Liver (tissue), 9 donors: ENCODE measurements around the gene ACTL7B. TPM values are rescaled to one million over a fixed set of nuclear protein-coding genes. Genes with fewer than 3 reads are reported as not detected.

Experiments used
- DNase-seq: peaks from one replicate; pipeline ENCODE4 v3.0.0-alpha.2; 2017; ENCODE audit warnings: low spot score
- H3K27ac ChIP-seq, 2 donors: one replicate each; pipeline ENCODE4 v1.7.0; 2013; ENCODE audit warnings: inconsistent platforms in 2 of 2, low read length in 2 of 2, control low read depth in 1 of 2, low read depth in 1 of 2, mild to moderate bottlenecking in 1 of 2
- H3K27me3 ChIP-seq, 4 donors: one replicate each; pipeline versions ENCODE4 v1.6.1 to v1.7.0; 2013; ENCODE audit warnings: low read length in 3 of 4, inconsistent platforms in 1 of 4, mild to moderate bottlenecking in 1 of 4, moderate library complexity in 1 of 4; ENCODE audit not compliant: control insufficient read depth in 4 of 4, insufficient read depth in 4 of 4
- H3K36me3 ChIP-seq, 4 donors: one replicate each; pipeline versions ENCODE4 v1.6.1 to v1.7.0; 2013; ENCODE audit warnings: low read length in 3 of 4, mild to moderate bottlenecking in 3 of 4, low read depth in 1 of 4, moderate library complexity in 1 of 4; ENCODE audit not compliant: control insufficient read depth in 4 of 4, insufficient read depth in 3 of 4
- H3K4me1 ChIP-seq, 4 donors: one replicate each; pipeline versions ENCODE4 v1.6.1 to v1.7.0; 2013; ENCODE audit warnings: low read length in 3 of 4, mild to moderate bottlenecking in 3 of 4, moderate library complexity in 1 of 4; ENCODE audit not compliant: control insufficient read depth in 4 of 4, insufficient read depth in 4 of 4
- H3K4me3 ChIP-seq, 3 donors: one replicate each; pipeline versions ENCODE4 v1.6.1 to v1.7.0; 2013; ENCODE audit warnings: low read length in 3 of 3, control low read depth in 1 of 3, low read depth in 1 of 3, mild to moderate bottlenecking in 1 of 3
- H3K9ac ChIP-seq, 2 donors: one replicate each; pipeline ENCODE4 v1.7.0; 2013; ENCODE audit warnings: low read length in 2 of 2, mild to moderate bottlenecking in 2 of 2, moderate library complexity in 2 of 2, control low read depth in 1 of 2, low read depth in 1 of 2
- H3K9me3 ChIP-seq, 4 donors: one replicate each; pipeline versions ENCODE4 v1.6.1 to v1.7.0; 2013; ENCODE audit warnings: low read length in 3 of 4; ENCODE audit not compliant: control insufficient read depth in 4 of 4
- ATF3 ChIP-seq: IDR thresholded peaks from 2 replicates; pipeline ENCODE4 v1.6.1; 2016; ENCODE audit warnings: antibody characterized with exemption
- CTCF ChIP-seq: fragments of 150-350 bp; IDR thresholded peaks from 2 replicates; pipeline ENCODE4 v1.5.1; 2017; ENCODE audit warnings: improper control_type of control experiment, low read depth, low read length; ENCODE audit not compliant: missing input control
- EGR1 ChIP-seq, 2 donors: IDR thresholded peaks; 2 replicates each; pipeline ENCODE4 v1.6.1; 2016 to 2018; ENCODE audit warnings: antibody characterized with exemption in 2 of 2, low read depth in 2 of 2
- FOXA1 ChIP-seq: IDR thresholded peaks from 2 replicates; pipeline ENCODE4 v1.6.1; 2016; ENCODE audit warnings: antibody characterized with exemption
- FOXA2 ChIP-seq: IDR thresholded peaks from 2 replicates; pipeline ENCODE4 v1.6.1; 2016; ENCODE audit warnings: antibody characterized with exemption
- GABPA ChIP-seq, 2 donors: IDR thresholded peaks in 1 of 2; conservative IDR thresholded peaks in 1 of 2; 2 replicates each; pipeline ENCODE4 v1.6.1; 2016; ENCODE audit warnings: antibody characterized with exemption in 2 of 2, mild to moderate bottlenecking in 1 of 2, moderate library complexity in 1 of 2
- HNF4A ChIP-seq, 2 donors: conservative IDR thresholded peaks; 2 replicates each; pipeline ENCODE4 v1.6.1; 2016; ENCODE audit warnings: antibody characterized with exemption in 2 of 2, mild to moderate bottlenecking in 2 of 2
- HNF4G ChIP-seq: IDR thresholded peaks from 2 replicates; pipeline ENCODE4 v1.6.1; 2016; ENCODE audit warnings: antibody characterized with exemption
- JUND ChIP-seq, 2 donors: IDR thresholded peaks; 2 replicates each; pipeline ENCODE4 v1.6.1; 2016; ENCODE audit warnings: antibody characterized with exemption in 2 of 2
- MAX ChIP-seq: IDR thresholded peaks from 2 replicates; pipeline ENCODE4 v1.6.1; 2016; ENCODE audit warnings: antibody characterized with exemption
- NR2F2 ChIP-seq: IDR thresholded peaks from 2 replicates; pipeline ENCODE4 v1.6.1; 2016; ENCODE audit warnings: antibody characterized with exemption
- RAD21 ChIP-seq, 2 donors: IDR thresholded peaks; 2 replicates each; pipeline ENCODE4 v1.6.1; 2016; ENCODE audit warnings: antibody characterized with exemption in 2 of 2, mild to moderate bottlenecking in 2 of 2
- REST ChIP-seq: IDR thresholded peaks from 2 replicates; pipeline ENCODE4 v1.6.1; 2016; ENCODE audit warnings: antibody characterized with exemption, mild to moderate bottlenecking
- RXRA ChIP-seq, 2 donors: IDR thresholded peaks; 2 replicates each; pipeline ENCODE4 v1.6.1; 2017 to 2018; ENCODE audit warnings: antibody characterized with exemption in 2 of 2, mild to moderate bottlenecking in 1 of 2
- SP1 ChIP-seq: IDR thresholded peaks from 2 replicates; pipeline ENCODE4 v1.6.1; 2018; ENCODE audit warnings: antibody characterized with exemption, mild to moderate bottlenecking
- TAF1 ChIP-seq: conservative IDR thresholded peaks from 2 replicates; pipeline ENCODE4 v1.6.1; 2016; ENCODE audit warnings: antibody characterized with exemption, mild to moderate bottlenecking
- YY1 ChIP-seq: IDR thresholded peaks from 2 replicates; pipeline ENCODE4 v1.6.1; 2016; ENCODE audit warnings: antibody characterized with exemption, mild to moderate bottlenecking
- ZBTB33 ChIP-seq: IDR thresholded peaks from 2 replicates; pipeline ENCODE4 v1.6.1; 2016; ENCODE audit warnings: antibody characterized with exemption
- WGBS: extraction: QIAGEN DNeasy Blood & Tissue Kit; methylation state at CpG from one replicate; pipeline ENCODE4 v1.1.7; 2013; 5-methylcytosine and 5-hydroxymethylcytosine counted together
- polyA plus RNA-seq, 2 donors: library from polyadenylated mRNA; stranded (reverse) in 1 of 2; unstranded in 1 of 2; fragments of 200-250 nt in 1 of 2; fragments of >200 nt in 1 of 2; fragmentation: Nextera tagmentation in 1 of 2; extraction: Ambion mirVana in 1 of 2; gene quantifications; one replicate each; pipeline versions ENCODE4 v1.2.1 to v1.2.3, GENCODE V29; 2013 to 2015
- total RNA-seq, 2 donors: library from RNA; depleted of rRNA; stranded (reverse); fragments of >200 nt; gene quantifications; one replicate each; pipeline ENCODE4 v1.2.3, GENCODE V29; 2014
- donor health status: healthy.
- donor health status: healthy.
- donor health status: healthy.
- donor health status: healthy.
- donor health status: healthy.

ACTL7B gene
- total and polyA plus RNA-seq, 4 donors, result 0.09 TPM; not detected in 3

GRCh38 chr9:108836319-108836718 lies 19.5 kb downstream of the ACTL7B start (continued):
- no peak for TF ChIP-seq MAX
- no peak for TF ChIP-seq FOXA1

GRCh38 chr9:108835831-108836230 lies 20.0 kb downstream of the ACTL7B start:
- H3K9ac ChIP-seq, result no peak overlapping the region
- 90% methylated on average over 7 of the region's 7 CpGs for WGBS
- H3K4me1 ChIP-seq, result peaks cover 0 to 2% (median 0%) of the 10 kb centered on the region in 4 donors
- H3K36me3 ChIP-seq, result no peaks in the 10 kb centered on the region
- H3K9me3 ChIP-seq, result no peaks in the 10 kb centered on the region
- no peak for DNase-seq
- no peaks in the 10 kb centered on the region for H3K27me3 ChIP-seq
- H3K27ac ChIP-seq, result no peak overlapping the region
- no peak for TF ChIP-seq SP1
- TF ChIP-seq ATF3, result no peak
- H3K4me3 ChIP-seq, result no peak overlapping the region

- Histone ChIP-seq H3K9me3 (no peaks in the 10 kb centered on the region), H3K9ac (no peak overlapping the region), H3K4me3 (no peak overlapping the region), H3K4me1 (peaks cover 0 to 2% (median 0%) of the 10 kb centered on the region in 4 donors), H3K27ac (no peak overlapping the region), H3K27me3 (no peaks in the 10 kb centered on the region), H3K36me3 (no peaks in the 10 kb centered on the region)
- WGBS, result 66% methylated on average over 4 of the region's 4 CpGs
- TF ChIP-seq JUND (IDR thresholded peaks at IDR 0.05) (no peak), TAF1 (no peak), RXRA (IDR thresholded peaks at IDR 0.05) (no peak), YY1 (no peak), MAX (no peak), HNF4A (conservative IDR thresholded peaks at IDR 0.05) (no peak), FOXA1 (no peak), ATF3 (no peak), NR2F2 (no peak), RAD21 (IDR thresholded peaks at IDR 0.05) (no peak), FOXA2 (no peak), REST (no peak), EGR1 (IDR thresholded peaks at IDR 0.05; ENCODE audit: low read depth in 2 of 2) (no peak), HNF4G (no peak), GABPA (IDR thresholded peaks at IDR 0.05 in 1 of 2, conservative IDR thresholded peaks at IDR 0.05 in 1 of 2) (no peak), CTCF (no peak), SP1 (no peak), ZBTB33 (no peak)
- no peak for DNase-seq
Measured at GRCh38 chr9:108834959-108835665, 20.7 kb downstream of the ACTL7B start.
